Astrocyte of the cerebellum (primary cell): ENCODE results near the gene SMIM10.
"Not testable (repeated sequence)": the region's sequence is repeated elsewhere in the genome, so short reads cannot be mapped to it uniquely, and the experiment has no call there.

ENCODE experiments used
- DNase-seq: peaks from one replicate; pipeline ENCODE4 v3.0.0-alpha.2; 2011; ENCODE audit warnings: low read depth
- H3K4me3 ChIP-seq: 2 replicates; pipeline ENCODE4 v1.5.1; 2011; ENCODE audit warnings: mild to moderate bottlenecking, low read depth, low read length, moderate library complexity
- in situ Hi-C: cut with HindIII; loops from 2 replicates; pipeline ENCODE4 v1.10.0; 2017; ENCODE audit warnings: low sequenced_read_pairs
- TF ChIP-seq, protein P1 (sequence below): IDR thresholded peaks from 2 replicates; pipeline ENCODE4 v1.5.1; 2012; ENCODE audit warnings: low read length, low read depth, moderate library complexity, mild to moderate bottlenecking; ENCODE audit errors: missing control alignments

SMIM10 gene

DNA sequence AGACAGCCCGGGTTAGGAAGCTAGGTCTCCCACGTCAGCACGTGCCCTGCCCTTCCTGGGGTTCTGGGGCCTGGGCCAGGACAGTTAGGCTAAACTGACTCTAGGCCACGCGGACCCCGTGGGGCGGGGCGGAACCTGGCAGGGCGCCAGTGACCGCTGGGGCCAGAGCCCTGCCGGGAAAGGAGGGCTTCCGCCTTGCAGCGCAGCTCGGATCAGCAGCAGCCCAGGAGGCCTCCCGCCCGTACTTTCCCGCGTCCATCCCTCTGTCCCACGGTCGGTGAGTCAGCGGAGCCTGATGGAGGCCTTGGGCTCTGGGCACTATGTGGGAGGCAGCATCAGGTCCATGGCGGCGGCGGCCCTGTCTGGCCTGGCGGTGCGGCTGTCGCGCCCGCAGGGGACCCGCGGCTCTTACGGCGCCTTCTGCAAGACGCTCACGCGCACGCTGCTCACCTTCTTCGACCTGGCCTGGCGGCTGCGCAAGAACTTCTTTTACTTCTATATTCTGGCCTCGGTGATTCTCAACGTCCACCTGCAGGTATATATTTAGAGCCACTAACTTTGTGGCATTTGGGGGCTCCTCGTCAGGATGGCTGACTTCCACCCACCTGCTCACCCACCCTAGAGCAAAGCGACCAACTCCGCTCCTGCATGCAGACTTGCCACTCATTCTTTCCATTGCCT lies at the start of gene SMIM10:
SMIM10 (plus strand) TSS at position 191 of the 681 bp plus-strand sequence; CDS start at position 296, 105 bp downstream.
- H3K4me3 ChIP-seq: peak within 1 kb of the TSS; percentile 29
- TF ChIP-seq, protein P1, sequence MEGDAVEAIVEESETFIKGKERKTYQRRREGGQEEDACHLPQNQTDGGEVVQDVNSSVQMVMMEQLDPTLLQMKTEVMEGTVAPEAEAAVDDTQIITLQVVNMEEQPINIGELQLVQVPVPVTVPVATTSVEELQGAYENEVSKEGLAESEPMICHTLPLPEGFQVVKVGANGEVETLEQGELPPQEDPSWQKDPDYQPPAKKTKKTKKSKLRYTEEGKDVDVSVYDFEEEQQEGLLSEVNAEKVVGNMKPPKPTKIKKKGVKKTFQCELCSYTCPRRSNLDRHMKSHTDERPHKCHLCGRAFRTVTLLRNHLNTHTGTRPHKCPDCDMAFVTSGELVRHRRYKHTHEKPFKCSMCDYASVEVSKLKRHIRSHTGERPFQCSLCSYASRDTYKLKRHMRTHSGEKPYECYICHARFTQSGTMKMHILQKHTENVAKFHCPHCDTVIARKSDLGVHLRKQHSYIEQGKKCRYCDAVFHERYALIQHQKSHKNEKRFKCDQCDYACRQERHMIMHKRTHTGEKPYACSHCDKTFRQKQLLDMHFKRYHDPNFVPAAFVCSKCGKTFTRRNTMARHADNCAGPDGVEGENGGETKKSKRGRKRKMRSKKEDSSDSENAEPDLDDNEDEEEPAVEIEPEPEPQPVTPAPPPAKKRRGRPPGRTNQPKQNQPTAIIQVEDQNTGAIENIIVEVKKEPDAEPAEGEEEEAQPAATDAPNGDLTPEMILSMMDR: no peak
- in situ Hi-C loops: no loop called here
- DNase-seq: peak; percentile 24

DNA sequence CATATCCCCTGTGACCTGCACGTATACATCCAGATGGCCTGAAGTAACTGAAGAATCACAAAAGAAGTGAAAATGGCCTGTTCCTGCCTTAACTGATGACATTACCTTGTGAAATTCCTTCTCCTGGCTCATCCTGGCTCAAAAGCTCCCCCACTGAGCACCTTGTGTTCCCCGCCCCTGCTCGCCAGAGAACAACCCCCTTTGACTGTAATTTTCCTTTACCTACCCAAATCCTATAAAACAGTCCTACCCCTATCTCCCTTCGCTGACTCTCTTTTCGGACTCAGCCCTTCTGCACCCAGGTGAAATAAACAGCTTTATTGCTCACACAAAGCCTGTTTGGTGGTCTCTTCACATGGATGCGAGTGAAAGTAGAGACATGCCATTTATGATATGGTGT lies 44.4 kb upstream of the SMIM10 start:
- in situ Hi-C loops, DNase-seq, H3K4me3 ChIP-seq: not testable (repeated sequence)

DNA sequence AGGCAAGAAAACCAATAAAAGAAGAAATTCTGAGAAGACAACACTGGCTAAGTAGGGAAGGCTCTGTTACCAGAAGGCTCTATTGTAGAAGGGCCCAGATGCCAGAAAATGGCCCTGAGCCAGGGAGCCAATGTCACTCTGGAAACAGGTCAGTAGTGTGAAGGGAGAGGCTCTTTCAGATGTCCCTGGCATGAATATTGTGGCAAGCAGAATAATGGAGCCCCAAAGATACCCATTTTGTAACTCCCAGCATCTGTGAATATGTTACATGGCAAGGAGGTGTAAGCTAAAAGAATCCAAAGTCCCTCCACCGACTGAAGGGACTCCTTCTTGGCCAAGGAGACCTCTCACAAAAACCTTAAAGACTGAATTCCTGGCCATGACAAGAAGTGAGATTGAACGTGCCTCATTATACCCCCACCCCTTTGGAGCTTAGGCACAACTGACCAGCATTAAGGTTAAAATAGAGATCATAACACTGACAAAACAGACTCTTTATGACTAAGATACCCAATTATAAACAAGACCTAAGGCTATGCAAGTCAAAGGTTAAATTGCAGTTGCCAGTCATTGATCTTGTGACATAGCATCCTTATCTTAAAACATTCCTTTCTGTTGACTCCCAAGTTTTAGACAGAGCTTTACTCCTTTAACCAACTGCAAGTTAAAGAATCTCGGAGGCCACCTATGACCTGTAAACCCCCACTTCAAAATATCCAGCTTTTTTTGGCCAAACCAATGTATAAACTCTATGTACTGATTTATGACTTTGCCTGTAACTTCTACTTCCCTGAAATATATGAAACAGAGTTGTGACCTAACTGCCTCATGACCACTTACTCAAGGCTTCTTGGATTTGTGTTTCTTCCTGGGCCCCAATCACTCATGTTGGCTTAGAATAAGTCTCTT lies 42.2 kb upstream of the SMIM10 start:
- TF ChIP-seq, protein P1: no peak
- no peak overlapping the region for H3K4me3 ChIP-seq
- DNase-seq: no peak
- in situ Hi-C loops: no loop called here

DNA sequence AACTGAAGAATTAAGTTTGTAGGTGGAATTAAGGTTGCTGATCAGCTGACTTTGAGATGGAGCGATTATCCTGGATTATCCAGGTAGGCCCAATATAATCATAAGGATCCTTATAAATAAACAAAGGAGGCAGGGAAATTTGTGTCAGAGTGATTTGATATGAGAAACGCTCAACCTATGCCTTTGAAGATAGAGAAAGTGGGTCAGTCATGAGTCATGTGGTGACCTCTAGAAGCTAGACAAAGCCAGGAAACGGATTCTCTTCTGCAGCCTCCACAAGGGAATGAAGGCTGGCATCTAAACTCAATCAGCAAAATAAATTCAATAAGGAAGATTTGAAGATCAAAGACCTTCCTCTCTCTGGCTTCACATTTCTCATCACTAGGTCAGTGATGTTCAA lies 41.5 kb upstream of the SMIM10 start:
- no peak for DNase-seq
- in situ Hi-C loops: no loop called here
- TF ChIP-seq, protein P1: no peak
- H3K4me3 ChIP-seq: no peak overlapping the region

DNA sequence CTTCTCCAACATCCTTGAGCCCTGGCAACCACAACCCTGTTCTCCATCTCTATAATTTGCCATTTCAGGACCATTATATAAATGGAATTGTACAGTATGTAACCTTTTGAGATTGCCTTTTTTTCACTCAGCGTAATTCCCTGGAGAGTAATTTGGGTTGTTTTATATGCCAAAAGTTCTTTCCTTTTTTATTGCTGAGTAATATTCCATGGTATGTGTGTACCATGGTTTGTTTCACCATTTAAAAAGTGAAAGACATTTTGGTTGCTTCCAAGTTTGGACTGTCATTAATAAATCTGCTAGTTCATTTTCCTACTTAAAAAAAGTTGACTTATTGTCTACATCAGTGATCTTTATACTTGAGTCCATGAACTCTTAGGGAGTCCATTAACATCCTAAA lies 33.0 kb upstream of the SMIM10 start:
- in situ Hi-C loops: no loop called here
- no peak for DNase-seq
- no peak overlapping the region for H3K4me3 ChIP-seq
- TF ChIP-seq, protein P1: no peak

DNA sequence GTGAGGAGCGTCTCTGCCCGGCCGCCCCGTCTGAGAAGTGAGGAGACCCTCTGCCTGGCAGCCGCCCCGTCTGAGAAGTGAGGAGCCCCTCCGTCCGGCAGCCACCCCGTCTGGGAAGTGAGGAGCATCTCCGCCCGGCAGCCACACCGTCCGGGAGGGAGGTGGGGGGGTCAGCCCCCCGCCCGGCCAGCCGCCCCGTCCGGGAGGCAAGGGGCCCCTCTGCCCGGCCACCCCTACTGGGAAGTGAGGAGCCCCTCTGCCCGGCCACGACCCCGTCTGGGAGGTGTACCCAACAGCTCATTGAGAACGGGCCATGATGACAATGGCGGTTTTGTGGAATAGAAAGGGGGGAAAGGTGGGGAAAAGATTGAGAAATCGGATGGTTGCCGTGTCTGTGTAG lies 30.4 kb upstream of the SMIM10 start:
- H3K4me3 ChIP-seq, DNase-seq, in situ Hi-C loops: not testable (repeated sequence)

DNA sequence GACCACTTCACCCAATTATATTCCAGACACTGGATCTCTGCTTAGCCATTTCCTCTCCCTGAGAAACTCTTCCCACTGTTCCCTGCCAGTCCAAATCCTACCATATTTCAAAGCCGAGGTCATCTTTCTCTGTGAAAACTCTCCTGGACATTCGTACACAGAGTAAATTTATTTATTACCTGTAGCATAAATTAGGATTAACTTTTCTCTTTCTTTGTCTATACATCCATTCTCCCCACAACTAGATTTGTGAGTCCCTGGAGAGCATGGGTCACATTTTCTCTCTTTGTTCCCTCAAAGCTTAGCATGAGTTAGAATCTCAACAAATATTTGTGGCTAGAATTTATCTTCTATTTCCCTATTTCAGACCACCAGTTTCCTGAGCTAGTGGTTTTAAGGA lies 27.8 kb upstream of the SMIM10 start:
- TF ChIP-seq, protein P1: no peak
- no peak overlapping the region for H3K4me3 ChIP-seq
- in situ Hi-C loops: no loop called here
- DNase-seq: no peak
